ENCODE data around the gene GAS1.

DNA sequence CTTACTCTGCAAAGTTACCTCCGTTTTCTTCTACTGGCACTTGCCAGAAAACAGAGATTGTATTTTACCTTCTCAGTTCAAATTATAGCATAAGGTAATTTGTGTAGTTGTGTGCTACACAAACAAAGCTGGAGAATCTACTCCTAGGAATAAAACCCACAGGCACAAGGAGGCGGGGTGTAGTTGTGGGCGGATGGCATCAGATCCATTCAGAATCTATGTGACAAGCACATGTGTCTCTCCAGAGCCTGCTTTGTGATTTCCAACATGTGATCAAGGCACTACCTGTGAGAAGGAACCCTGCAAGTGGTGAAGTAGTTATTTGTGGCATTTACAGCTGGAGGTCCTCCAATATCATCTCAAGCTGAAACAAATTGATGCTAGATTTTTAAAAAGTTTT is 39.0 kb downstream of the GAS1 start:
- TF ChIP-seq CTCF (conservative IDR thresholded peaks at IDR 0.05; ENCODE audit: low read depth, low read length) (no peak), EZH2 (IDR thresholded peaks at IDR 0.05; ENCODE audit: borderline replicate concordance, low read depth, low read length, poor library complexity, severe bottlenecking) (no peak)
